ENCODE measurements around the gene C11orf71. TPM values are rescaled to one million over a fixed set of nuclear protein-coding genes. Genes with fewer than 3 reads are reported as not detected.

C11orf71 gene
- total RNA-seq: 10 to 100 TPM; 18.2 to 18.3 TPM
- 10 to 100 TPM; 11.8 to 19.2 (median 16.1) TPM for polyA plus RNA-seq
- 3.9 to 17.3 (median 8.9) reads per million in 6 experiments for total RNA-seq

DNA sequence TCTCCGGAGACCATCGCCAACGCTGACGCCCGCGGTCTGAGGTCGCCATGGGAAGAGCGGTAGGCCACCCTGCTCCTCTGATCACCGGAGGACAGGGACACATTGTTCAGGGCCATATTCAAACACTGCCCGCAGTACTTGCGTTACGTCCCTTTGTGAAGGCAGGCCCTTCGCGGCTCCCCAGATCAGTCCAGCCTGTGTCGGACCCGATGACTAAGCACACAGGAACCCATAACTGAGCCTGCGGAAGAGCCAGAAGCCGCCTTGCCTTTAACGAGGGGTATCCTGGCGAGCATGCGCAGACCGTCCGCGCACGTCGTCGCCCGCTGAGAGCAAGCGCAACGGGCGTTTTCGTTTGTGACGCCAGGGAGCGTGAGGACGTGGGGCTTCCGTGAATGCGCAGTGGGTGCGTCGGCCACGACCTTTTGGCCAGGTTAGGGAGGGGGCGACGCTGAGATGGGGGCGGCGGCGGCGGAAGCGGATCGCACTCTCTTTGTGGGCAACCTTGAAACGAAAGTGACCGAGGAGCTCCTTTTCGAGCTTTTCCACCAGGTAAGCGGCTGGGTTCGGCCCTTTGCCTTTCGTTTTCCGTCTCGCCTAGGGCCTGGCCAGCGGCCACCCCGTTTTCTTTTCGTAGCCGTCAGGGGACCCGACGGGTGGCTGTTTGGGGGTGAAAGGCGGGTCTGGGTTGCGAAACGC is at the start of gene C11orf71, which contains the start of gene RBM7:
Gene C11orf71, minus strand, starts transcription at position 296 of the 699 bp plus-strand sequence. Its CDS starts 180 bp downstream, at position 116.
Gene RBM7, plus strand, starts transcription at position 451 of the 699 bp plus-strand sequence. Its CDS starts 6 bp downstream, at position 457.
- Mint-ChIP-seq H3K4me1 (peaks cover 22 to 74% (median 62%) of the 10 kb centered on the region in 4 donors), H3K9me3 (no peaks in the 10 kb centered on the region), H3K4me3 (peak within 1 kb of the TSS; percentile 93 to 99 (median 97)), H3K27me3 (no peaks in the 10 kb centered on the region), H3K36me3 (peaks cover 0 to 26% (median 3%) of the 10 kb centered on the region in 3 donors), H3K27ac (peak within 1 kb of the TSS; percentile 97 to 100 (median 99))
- DNase-seq (peak; percentile 93 to 99 (median 97)), ATAC-seq (peak; percentile 89 to 91)
- POLR2A ChIA-PET: interaction anchor here (0.9 to 1.8 kb wide), 3 partner anchors 8 to 40 kb away, joined by 3 to 7 read pairs (median 5); partner anchors contain the start of gene REXO2

DNA sequence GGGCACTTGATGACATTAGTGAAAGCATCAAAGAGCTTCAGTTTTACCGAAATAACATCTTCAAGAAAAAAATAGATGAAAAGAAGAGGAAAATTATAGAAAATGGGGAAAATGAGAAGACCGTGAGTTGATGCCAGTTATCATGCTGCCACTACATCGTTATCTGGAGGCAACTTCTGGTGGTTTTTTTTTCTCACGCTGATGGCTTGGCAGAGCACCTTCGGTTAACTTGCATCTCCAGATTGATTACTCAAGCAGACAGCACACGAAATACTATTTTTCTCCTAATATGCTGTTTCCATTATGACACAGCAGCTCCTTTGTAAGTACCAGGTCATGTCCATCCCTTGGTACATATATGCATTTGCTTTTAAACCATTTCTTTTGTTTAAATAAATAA is 49.5 kb upstream of the C11orf71 start:
- POLR2A ChIA-PET: no interaction called here
- ATAC-seq (no peak), DNase-seq (no peak)
- no peaks in the 10 kb centered on the region for H3K9me3 Mint-ChIP-seq
- H3K36me3 Mint-ChIP-seq: peaks cover 11 to 64% (median 21%) of the 10 kb centered on the region in 3 donors
- H3K4me3 Mint-ChIP-seq: no peak overlapping the region
- H3K27ac Mint-ChIP-seq: no peak overlapping the region
- no peaks in the 10 kb centered on the region for H3K27me3 Mint-ChIP-seq
- H3K4me1 Mint-ChIP-seq: peaks cover 0 to 18% (median 4%) of the 10 kb centered on the region in 4 donors

DNA sequence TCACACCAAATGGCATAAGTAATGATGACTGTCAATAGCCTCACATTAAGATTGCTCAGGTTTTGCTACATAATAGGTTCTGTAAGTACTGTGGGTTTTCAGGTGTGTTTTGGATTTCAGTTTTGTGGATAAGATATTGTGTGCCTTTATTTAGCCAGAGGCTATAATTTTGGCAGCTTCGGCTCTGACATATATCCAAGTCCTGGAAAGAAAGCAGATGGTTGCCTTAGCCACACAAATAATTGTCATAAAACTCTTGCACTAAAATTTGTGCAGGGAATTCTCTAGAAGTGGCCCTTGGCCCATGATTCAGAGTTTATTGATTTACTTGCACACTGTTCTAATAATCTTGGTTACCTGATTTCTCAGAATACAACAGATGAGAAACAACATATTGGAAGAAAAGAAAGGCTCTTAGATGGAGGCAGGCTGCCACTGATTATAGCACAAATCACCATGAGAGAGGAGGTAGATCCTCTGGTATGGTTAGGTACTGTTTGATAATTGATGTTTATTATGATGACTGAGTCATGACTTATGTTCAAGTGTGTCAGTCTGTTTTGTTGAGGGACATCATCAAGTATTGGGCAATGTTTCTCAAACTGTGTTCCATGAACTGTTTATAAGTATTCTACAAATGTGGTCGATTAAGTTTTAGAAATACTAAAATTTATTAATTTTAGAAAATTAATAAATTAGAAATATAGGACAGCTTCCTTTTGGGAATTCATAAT is 48.6 kb upstream of the C11orf71 start:
- H3K9me3 Mint-ChIP-seq: no peaks in the 10 kb centered on the region
- POLR2A ChIA-PET: no interaction called here
- no peak overlapping the region for H3K27ac Mint-ChIP-seq
- H3K27me3 Mint-ChIP-seq: no peaks in the 10 kb centered on the region
- no peak overlapping the region for H3K4me3 Mint-ChIP-seq
- DNase-seq: no peak
- peaks cover 11 to 70% (median 24%) of the 10 kb centered on the region in 3 donors for H3K36me3 Mint-ChIP-seq
- H3K4me1 Mint-ChIP-seq: peaks cover 0 to 18% (median 5%) of the 10 kb centered on the region in 4 donors
- ATAC-seq: no peak

- no peaks in the 10 kb centered on the region for H3K9me3 Mint-ChIP-seq
- peaks cover 11 to 64% (median 23%) of the 10 kb centered on the region in 3 donors for H3K36me3 Mint-ChIP-seq
- H3K4me3 Mint-ChIP-seq: no peak overlapping the region
- H3K4me1 Mint-ChIP-seq: peaks cover 1 to 18% (median 5%) of the 10 kb centered on the region in 4 donors
- no peaks in the 10 kb centered on the region for H3K27me3 Mint-ChIP-seq
- no peak for ATAC-seq
- DNase-seq: no peak
- POLR2A ChIA-PET: no interaction called here
- H3K27ac Mint-ChIP-seq: peak overlapping the region in 1 of 10 donors; percentile 2
These were observed 47.6 kb upstream of the C11orf71 start for GRCh38 chr11:114447892-114448291.

- Mint-ChIP-seq H3K4me1 (peaks cover 1 to 18% (median 5%) of the 10 kb centered on the region in 4 donors), H3K4me3 (no peak overlapping the region), H3K36me3 (peaks cover 11 to 64% (median 21%) of the 10 kb centered on the region in 3 donors), H3K27ac (peak overlapping the region in 2 of 10 donors; percentile 2 to 36), H3K9me3 (no peaks in the 10 kb centered on the region), H3K27me3 (no peaks in the 10 kb centered on the region)
- ATAC-seq (no peak), DNase-seq (no peak)
- POLR2A ChIA-PET: no interaction called here
These were observed 47.1 kb upstream of the C11orf71 start for GRCh38 chr11:114447444-114447843.

- ATAC-seq (no peak), DNase-seq (no peak)
- no peaks in the 10 kb centered on the region for H3K9me3 Mint-ChIP-seq
- H3K27ac Mint-ChIP-seq: no peak overlapping the region
- H3K27me3 Mint-ChIP-seq: no peaks in the 10 kb centered on the region
- H3K4me3 Mint-ChIP-seq: no peak overlapping the region
- peaks cover 7 to 33% (median 9%) of the 10 kb centered on the region in 3 donors for H3K36me3 Mint-ChIP-seq
- POLR2A ChIA-PET: no interaction called here
- H3K4me1 Mint-ChIP-seq: peaks cover 22 to 44% (median 32%) of the 10 kb centered on the region in 4 donors
These were observed 42.2 kb upstream of the C11orf71 start for GRCh38 chr11:114442536-114442935.

DNA sequence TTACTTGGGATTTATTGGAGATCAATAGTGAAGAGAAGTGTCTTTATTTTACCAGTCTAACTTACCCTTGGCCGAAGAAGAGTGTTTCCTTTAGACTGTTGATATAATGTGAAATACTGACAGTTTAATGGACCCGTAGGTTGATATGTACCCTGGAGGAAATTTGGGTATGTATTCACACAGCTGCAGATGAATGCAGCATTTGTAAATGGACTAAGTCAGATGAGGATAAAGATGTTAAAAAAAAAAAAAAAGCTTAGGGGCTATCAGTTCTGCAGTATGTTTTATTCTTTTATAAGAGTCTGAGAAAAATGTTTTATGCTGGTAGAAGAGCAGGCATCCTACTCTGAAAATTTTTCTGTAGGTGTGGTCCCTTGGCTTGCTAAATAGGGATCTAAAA is 41.6 kb upstream of the C11orf71 start:
- peaks cover 18 to 38% (median 32%) of the 10 kb centered on the region in 4 donors for H3K4me1 Mint-ChIP-seq
- H3K4me3 Mint-ChIP-seq: no peak overlapping the region
- peak overlapping the region in 2 of 10 donors; percentile 10 to 24 for H3K27ac Mint-ChIP-seq
- H3K27me3 Mint-ChIP-seq: no peaks in the 10 kb centered on the region
- DNase-seq (no peak), ATAC-seq (no peak)
- peaks cover 7 to 27% (median 9%) of the 10 kb centered on the region in 3 donors for H3K36me3 Mint-ChIP-seq
- H3K9me3 Mint-ChIP-seq: no peaks in the 10 kb centered on the region
- POLR2A ChIA-PET: no interaction called here

- POLR2A ChIA-PET: interaction anchor here (1.4 kb wide), 1 partner anchor 41 kb away, joined by 5 read pairs; the partner anchor contains the start of genes C11orf71 and RBM7
- peak overlapping the region in 4 of 10 donors; percentile 10 to 47 (median 26) for H3K27ac Mint-ChIP-seq
- no peak for ATAC-seq
- H3K27me3 Mint-ChIP-seq: no peaks in the 10 kb centered on the region
- peaks cover 14 to 34% (median 31%) of the 10 kb centered on the region in 4 donors for H3K4me1 Mint-ChIP-seq
- peak overlapping the region in 8 of 10 donors; percentile 0 to 67 (median 33) for H3K4me3 Mint-ChIP-seq
- peaks cover 1 to 21% (median 3%) of the 10 kb centered on the region in 3 donors for H3K36me3 Mint-ChIP-seq
- no peaks in the 10 kb centered on the region for H3K9me3 Mint-ChIP-seq
- no peak for DNase-seq
These were observed 40.9 kb upstream of the C11orf71 start for GRCh38 chr11:114440971-114441763.

- POLR2A ChIA-PET: interaction anchor here (1.4 kb wide), 1 partner anchor 40 kb away, joined by 5 read pairs; the partner anchor contains the start of genes C11orf71 and RBM7
- Mint-ChIP-seq H3K4me3 (peak overlapping the region; percentile 94 to 99 (median 97)), H3K9me3 (no peaks in the 10 kb centered on the region), H3K36me3 (peaks cover 0 to 17% (median 3%) of the 10 kb centered on the region in 3 donors), H3K27me3 (no peaks in the 10 kb centered on the region), H3K4me1 (peaks cover 14 to 34% (median 31%) of the 10 kb centered on the region in 4 donors), H3K27ac (peak overlapping the region in 9 of 10 donors; percentile 25 to 98 (median 94))
- peak in 3 of 10 donors; percentile 0 to 9 (median 5) for DNase-seq
- ATAC-seq: no peak
These were observed 40.0 kb upstream of the C11orf71 start for GRCh38 chr11:114440121-114440860.

GRCh38 chr11:114439229-114440120 is 39.2 kb upstream of the C11orf71 start, which contains the start of gene REXO2:
TSS of gene REXO2 (plus strand) at chr11:114439467. CDS start at chr11:114439529, 62 bp downstream.
- Mint-ChIP-seq H3K27ac (peak within 1 kb of the TSS; percentile 88 to 98 (median 94)), H3K36me3 (peaks cover 0 to 11% (median under 1%) of the 10 kb centered on the region in 3 donors), H3K4me3 (peak within 1 kb of the TSS; percentile 94 to 99 (median 97)), H3K27me3 (peaks cover 0 to 1% (median 0%) of the 10 kb centered on the region in 5 donors), H3K4me1 (peaks cover 14 to 34% (median 31%) of the 10 kb centered on the region in 4 donors), H3K9me3 (no peaks in the 10 kb centered on the region)
- ATAC-seq (peak; percentile 98 to 99), DNase-seq (peak; percentile 87 to 96 (median 92))
- POLR2A ChIA-PET: interaction anchor here (0.5 to 1.4 kb wide), 8 partner anchors 36 to 273 kb away, joined by 3 to 7 read pairs (median 4); partner anchors contain the start of genes C11orf71 and RBM7
